Fibroblast of skin of right biceps (primary cell): Measurements from ENCODE around the gene SLC1A7.
A peak's percentile ranks its signal among the peaks of the same experiment; 100 is the strongest.

Experiments
- DNase-seq: peaks from one replicate; pipeline ENCODE4 v3.0.0-alpha.2; 2013

The SLC1A7 gene

GRCh38 chr1:53114581-53115400 is 27.6 kb downstream of the SLC1A7 start:
- no peak for DNase-seq

- no peak for DNase-seq
Observed at GRCh38 chr1:53114090-53114489, 28.3 kb downstream of the SLC1A7 start.

GRCh38 chr1:53112861-53113260 is 29.6 kb downstream of the SLC1A7 start:
- DNase-seq, result peak; percentile 36

- DNase-seq, result peak; percentile 91
Observed at GRCh38 chr1:53112271-53112774, 30.1 kb downstream of the SLC1A7 start.

- DNase-seq, result no peak
Observed at GRCh38 chr1:53111693-53112092, 30.7 kb downstream of the SLC1A7 start.

- DNase-seq, result peak; percentile 69
Observed at GRCh38 chr1:53111073-53111556, 31.3 kb downstream of the SLC1A7 start.

GRCh38 chr1:53110370-53111072 is 31.9 kb downstream of the SLC1A7 start:
- DNase-seq, result peak; percentile 88

GRCh38 chr1:53108646-53109580 is 33.5 kb downstream of the SLC1A7 start:
- DNase-seq, result peak; percentile 72

GRCh38 chr1:53107570-53108322 is 34.7 kb downstream of the SLC1A7 start:
- peak; percentile 89 for DNase-seq

- no peak for DNase-seq
Observed at GRCh38 chr1:53107090-53107489, 35.3 kb downstream of the SLC1A7 start.

GRCh38 chr1:53104289-53104913 is 38.0 kb downstream of the SLC1A7 start:
- DNase-seq, result no peak

GRCh38 chr1:53094533-53094919 is 47.9 kb downstream of the SLC1A7 start:
- no peak for DNase-seq

GRCh38 chr1:53093778-53094532 is 48.5 kb downstream of the SLC1A7 start:
- DNase-seq, result no peak

- DNase-seq, result no peak
Observed at GRCh38 chr1:53093451-53093754, 49.0 kb downstream of the SLC1A7 start.

GRCh38 chr1:53092659-53093450 is 49.6 kb downstream of the SLC1A7 start:
- DNase-seq, result no peak

- DNase-seq, result peak; percentile 60
Observed at GRCh38 chr1:53091841-53092645, 50.4 kb downstream of the SLC1A7 start.

- no peak for DNase-seq
Observed at GRCh38 chr1:53090227-53091147, 52.0 kb downstream of the SLC1A7 start.
